Chondrocyte (in vitro differentiated cells): ENCODE data around the gene UBE2Q1. TPM values are rescaled to one million over a fixed set of nuclear protein-coding genes. Genes with fewer than 3 reads are reported as not detected.

Experiments used
- DNase-seq: peaks from one replicate; pipeline ENCODE4 v3.0.0; 2021; ENCODE audit warnings: mixed read lengths, low spot score
- H3K27ac Mint-ChIP-seq: one replicate; pipeline ENCODE4 v1.8.0; 2021; ENCODE audit warnings: mild to moderate bottlenecking, moderate library complexity, mixed read lengths; ENCODE audit not compliant: unreplicated experiment
- H3K27me3 Mint-ChIP-seq: 2 replicates; pipeline ENCODE4 v1.8.0; 2021; ENCODE audit warnings: low read depth, mixed read lengths
- H3K36me3 Mint-ChIP-seq: 2 replicates; pipeline ENCODE4 v1.8.0; 2021; ENCODE audit warnings: low read depth, mixed read lengths
- H3K4me1 Mint-ChIP-seq: 2 replicates; pipeline ENCODE4 v1.8.0; 2021; ENCODE audit warnings: low read depth, mild to moderate bottlenecking, mixed read lengths
- H3K4me3 Mint-ChIP-seq: one replicate; pipeline ENCODE4 v1.8.0; 2021; ENCODE audit warnings: mild to moderate bottlenecking, moderate library complexity, mixed read lengths; ENCODE audit not compliant: unreplicated experiment
- H3K9me3 Mint-ChIP-seq: 2 replicates; pipeline ENCODE4 v1.8.0; 2021; ENCODE audit warnings: low read depth, mixed read lengths
- CTCF ChIP-seq: fragments of 200-600 bp; sonication (generic); IDR thresholded peaks from 2 replicates; pipeline ENCODE4 v1.5.0; 2021; ENCODE audit warnings: antibody characterized with exemption, mild to moderate bottlenecking, moderate library complexity
- total RNA-seq: library from RNA; stranded (reverse); gene quantifications from 3 replicates; pipeline ENCODE4 v1.2.1, GENCODE V29; 2021

UBE2Q1 gene
- total RNA-seq, 1 donor from 2014 or later: 92.6 TPM

- Mint-ChIP-seq H3K4me1 (no peaks in the 10 kb centered on the region), H3K9me3 (no peaks in the 10 kb centered on the region), H3K27ac (no peak overlapping the region), H3K36me3 (peaks cover 62% of the 10 kb centered on the region), H3K4me3 (no peak overlapping the region), H3K27me3 (no peaks in the 10 kb centered on the region)
- no peak for DNase-seq
- no peak for TF ChIP-seq CTCF
Measured at GRCh38 chr1:154591206-154591605, 32.7 kb upstream of the UBE2Q1 start.

- H3K36me3 Mint-ChIP-seq: peaks cover 66% of the 10 kb centered on the region
- H3K4me3 Mint-ChIP-seq: no peak overlapping the region
- H3K9me3 Mint-ChIP-seq: no peaks in the 10 kb centered on the region
- no peak for DNase-seq
- H3K27me3 Mint-ChIP-seq: no peaks in the 10 kb centered on the region
- no peak overlapping the region for H3K27ac Mint-ChIP-seq
- TF ChIP-seq CTCF: no peak
- no peaks in the 10 kb centered on the region for H3K4me1 Mint-ChIP-seq
Measured at GRCh38 chr1:154590756-154591155, 32.3 kb upstream of the UBE2Q1 start.

- Mint-ChIP-seq H3K27ac (no peak overlapping the region), H3K4me1 (peaks cover under 1% of the 10 kb centered on the region), H3K9me3 (no peaks in the 10 kb centered on the region), H3K4me3 (no peak overlapping the region), H3K36me3 (peaks cover 73% of the 10 kb centered on the region), H3K27me3 (no peaks in the 10 kb centered on the region)
- no peak for TF ChIP-seq CTCF
- no peak for DNase-seq
Measured at GRCh38 chr1:154589780-154590179, 31.3 kb upstream of the UBE2Q1 start.

GRCh38 chr1:154586641-154587040 lies 28.2 kb upstream of the UBE2Q1 start:
- no peak overlapping the region for H3K27ac Mint-ChIP-seq
- H3K36me3 Mint-ChIP-seq: peaks cover 76% of the 10 kb centered on the region
- H3K4me1 Mint-ChIP-seq: peaks cover 14% of the 10 kb centered on the region
- no peak for TF ChIP-seq CTCF
- no peaks in the 10 kb centered on the region for H3K9me3 Mint-ChIP-seq
- no peak overlapping the region for H3K4me3 Mint-ChIP-seq
- DNase-seq: no peak
- no peaks in the 10 kb centered on the region for H3K27me3 Mint-ChIP-seq

- H3K4me3 Mint-ChIP-seq: no peak overlapping the region
- no peak for DNase-seq
- H3K36me3 Mint-ChIP-seq: peaks cover 74% of the 10 kb centered on the region
- no peaks in the 10 kb centered on the region for H3K9me3 Mint-ChIP-seq
- no peak for TF ChIP-seq CTCF
- H3K4me1 Mint-ChIP-seq: peaks cover 14% of the 10 kb centered on the region
- H3K27me3 Mint-ChIP-seq: no peaks in the 10 kb centered on the region
- no peak overlapping the region for H3K27ac Mint-ChIP-seq
Measured at GRCh38 chr1:154586231-154586630, 27.8 kb upstream of the UBE2Q1 start.
